Neural crest cell (in vitro differentiated cells): ENCODE results near the gene SUPT3H. TPM values are rescaled to one million over a fixed set of nuclear protein-coding genes. Genes with fewer than 3 reads are reported as not detected.
A peak's percentile ranks its signal among the peaks of the same experiment; 100 is the strongest.

Experiments
- DNase-seq: peaks from one replicate; pipeline ENCODE4 v3.0.0; 2021; ENCODE audit warnings: low read depth, mixed read lengths, low spot score
- H3K27ac Mint-ChIP-seq: one replicate; pipeline ENCODE4 v1.8.0; 2021; ENCODE audit warnings: mild to moderate bottlenecking, mixed read lengths; ENCODE audit not compliant: unreplicated experiment
- H3K27me3 Mint-ChIP-seq: 2 replicates; pipeline ENCODE4 v1.8.0; 2021; ENCODE audit warnings: low read depth, mild to moderate bottlenecking, mixed read lengths
- H3K36me3 Mint-ChIP-seq: 2 replicates; pipeline ENCODE4 v1.8.0; 2021; ENCODE audit warnings: low read depth, mild to moderate bottlenecking, mixed read lengths
- H3K4me1 Mint-ChIP-seq: 2 replicates; pipeline ENCODE4 v1.8.0; 2021; ENCODE audit warnings: mixed read lengths
- H3K4me3 Mint-ChIP-seq: one replicate; pipeline ENCODE4 v1.8.0; 2021; ENCODE audit warnings: mild to moderate bottlenecking, mixed read lengths
- H3K9me3 Mint-ChIP-seq: 2 replicates; pipeline ENCODE4 v1.8.0; 2021; ENCODE audit warnings: mixed read lengths
- total RNA-seq: library from RNA; stranded (reverse); gene quantifications from 2 replicates; pipeline ENCODE4 v1.2.1, GENCODE V29; 2021
- TF ChIP-seq, protein P1 (sequence below): fragments of 200-600 bp; sonication (generic); conservative IDR thresholded peaks from 2 replicates; pipeline ENCODE4 v1.5.0; 2021; ENCODE audit warnings: antibody characterized with exemption, mild to moderate bottlenecking

SUPT3H gene
- total RNA-seq, 1 donor from 2014 or later: 17.0 TPM

DNA sequence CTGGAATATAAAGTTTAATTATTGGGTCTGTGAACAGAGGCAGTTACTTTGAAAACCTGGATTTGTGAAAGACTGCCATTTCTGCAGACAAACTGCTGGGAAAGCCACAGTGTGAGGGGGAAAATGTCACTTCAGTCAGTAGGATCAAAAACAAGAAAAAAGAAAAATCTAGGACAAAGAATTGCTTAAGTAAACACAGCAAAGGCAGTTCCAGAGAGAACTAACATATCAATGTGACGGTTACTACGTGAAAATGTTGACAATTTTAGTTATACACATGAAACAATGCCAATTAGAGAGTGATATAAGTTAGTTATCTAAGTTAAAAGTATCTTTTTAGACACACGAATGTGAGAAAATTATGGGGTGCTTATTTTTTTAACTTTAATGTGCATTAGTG is 320.0 kb downstream of the SUPT3H start:
- Mint-ChIP-seq H3K9me3 (peaks cover 11% of the 10 kb centered on the region), H3K27ac (peak overlapping the region; percentile 35), H3K4me1 (peaks cover 5% of the 10 kb centered on the region), H3K36me3 (peaks cover 4% of the 10 kb centered on the region), H3K4me3 (no peak overlapping the region), H3K27me3 (no peaks in the 10 kb centered on the region)
- DNase-seq: no peak
- TF ChIP-seq, protein P1, sequence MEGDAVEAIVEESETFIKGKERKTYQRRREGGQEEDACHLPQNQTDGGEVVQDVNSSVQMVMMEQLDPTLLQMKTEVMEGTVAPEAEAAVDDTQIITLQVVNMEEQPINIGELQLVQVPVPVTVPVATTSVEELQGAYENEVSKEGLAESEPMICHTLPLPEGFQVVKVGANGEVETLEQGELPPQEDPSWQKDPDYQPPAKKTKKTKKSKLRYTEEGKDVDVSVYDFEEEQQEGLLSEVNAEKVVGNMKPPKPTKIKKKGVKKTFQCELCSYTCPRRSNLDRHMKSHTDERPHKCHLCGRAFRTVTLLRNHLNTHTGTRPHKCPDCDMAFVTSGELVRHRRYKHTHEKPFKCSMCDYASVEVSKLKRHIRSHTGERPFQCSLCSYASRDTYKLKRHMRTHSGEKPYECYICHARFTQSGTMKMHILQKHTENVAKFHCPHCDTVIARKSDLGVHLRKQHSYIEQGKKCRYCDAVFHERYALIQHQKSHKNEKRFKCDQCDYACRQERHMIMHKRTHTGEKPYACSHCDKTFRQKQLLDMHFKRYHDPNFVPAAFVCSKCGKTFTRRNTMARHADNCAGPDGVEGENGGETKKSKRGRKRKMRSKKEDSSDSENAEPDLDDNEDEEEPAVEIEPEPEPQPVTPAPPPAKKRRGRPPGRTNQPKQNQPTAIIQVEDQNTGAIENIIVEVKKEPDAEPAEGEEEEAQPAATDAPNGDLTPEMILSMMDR: no peak

DNA sequence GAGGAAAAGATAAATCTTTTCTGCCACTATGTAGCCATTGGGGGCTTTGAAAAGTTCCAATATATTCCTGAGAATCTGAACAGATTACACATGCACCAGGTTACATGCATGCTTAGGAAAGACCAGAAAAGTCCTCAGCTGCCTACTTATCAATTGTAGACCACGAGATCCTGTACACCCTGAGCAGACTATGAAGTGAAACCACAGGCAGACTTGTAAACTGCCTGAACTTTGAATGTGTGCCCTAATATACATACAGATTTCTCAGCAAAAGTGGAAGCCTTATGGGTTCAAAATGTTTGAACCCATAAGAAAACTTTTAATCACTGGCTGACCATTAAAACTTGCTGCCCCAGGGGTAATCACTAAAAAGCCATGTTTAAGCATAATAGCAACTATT is 323.1 kb downstream of the SUPT3H start:
- no peak for DNase-seq
- Mint-ChIP-seq H3K36me3 (no peaks in the 10 kb centered on the region), H3K9me3 (no peaks in the 10 kb centered on the region), H3K4me1 (peaks cover 9% of the 10 kb centered on the region), H3K27ac (no peak overlapping the region), H3K27me3 (no peaks in the 10 kb centered on the region), H3K4me3 (no peak overlapping the region)
- TF ChIP-seq, protein P1: no peak

DNA sequence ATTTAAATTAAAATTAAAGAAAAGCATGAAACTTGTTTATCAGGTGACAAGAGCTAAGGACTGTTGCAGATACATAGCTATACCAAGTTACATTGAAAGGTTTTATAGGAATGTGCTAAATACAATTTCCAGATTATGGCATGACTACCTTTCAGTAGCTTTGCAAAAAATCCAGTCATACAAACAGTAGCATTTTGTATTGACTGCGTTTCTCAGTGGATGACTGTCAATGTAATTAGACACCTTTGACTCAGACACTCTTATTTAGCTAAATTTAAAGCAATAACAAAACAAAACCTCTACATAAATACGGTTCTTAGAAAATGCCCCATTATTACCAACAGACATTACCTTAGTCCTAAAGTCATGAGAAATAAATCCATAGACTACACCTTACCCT is 325.4 kb downstream of the SUPT3H start:
- TF ChIP-seq, protein P1: no peak
- H3K27me3 Mint-ChIP-seq: no peaks in the 10 kb centered on the region
- H3K4me1 Mint-ChIP-seq: peaks cover 13% of the 10 kb centered on the region
- H3K36me3 Mint-ChIP-seq: peaks cover 3% of the 10 kb centered on the region
- no peak for DNase-seq
- no peak overlapping the region for H3K27ac Mint-ChIP-seq
- no peak overlapping the region for H3K4me3 Mint-ChIP-seq
- peaks cover 5% of the 10 kb centered on the region for H3K9me3 Mint-ChIP-seq

DNA sequence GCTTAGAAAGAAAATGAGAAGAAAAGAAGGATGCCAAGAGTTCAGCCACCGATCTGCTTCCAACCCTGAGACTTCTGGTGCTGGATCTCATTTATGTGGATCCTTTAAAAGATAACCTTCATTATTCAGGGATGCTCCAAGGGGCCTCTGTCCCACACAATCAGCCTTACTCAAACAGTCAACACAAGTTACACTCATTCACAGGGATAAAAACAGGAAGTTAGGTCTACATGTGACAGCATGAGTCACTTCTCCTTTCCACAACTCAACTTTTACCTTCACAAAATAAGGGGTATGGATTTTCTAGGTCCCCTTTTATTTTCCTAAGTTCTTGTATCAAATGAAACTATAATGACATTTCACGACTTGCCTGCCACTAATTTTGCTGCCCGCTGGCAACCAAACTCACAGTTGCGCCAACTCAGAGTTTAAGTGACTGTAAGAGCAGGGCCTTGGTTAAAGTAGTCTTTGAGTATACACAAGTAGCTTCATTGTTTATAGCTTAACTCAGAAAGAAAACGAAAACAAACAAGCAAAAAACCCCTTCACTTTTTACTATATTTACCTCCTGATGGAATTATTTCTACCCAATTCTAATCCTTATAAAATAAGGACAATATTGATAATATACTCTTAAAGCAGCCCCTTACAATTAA is 328.4 kb downstream of the SUPT3H start:
- H3K4me3 Mint-ChIP-seq: no peak overlapping the region
- DNase-seq: no peak
- peaks cover 14% of the 10 kb centered on the region for H3K4me1 Mint-ChIP-seq
- H3K9me3 Mint-ChIP-seq: peaks cover 5% of the 10 kb centered on the region
- no peaks in the 10 kb centered on the region for H3K27me3 Mint-ChIP-seq
- TF ChIP-seq, protein P1: no peak
- H3K27ac Mint-ChIP-seq: no peak overlapping the region
- peaks cover 3% of the 10 kb centered on the region for H3K36me3 Mint-ChIP-seq

DNA sequence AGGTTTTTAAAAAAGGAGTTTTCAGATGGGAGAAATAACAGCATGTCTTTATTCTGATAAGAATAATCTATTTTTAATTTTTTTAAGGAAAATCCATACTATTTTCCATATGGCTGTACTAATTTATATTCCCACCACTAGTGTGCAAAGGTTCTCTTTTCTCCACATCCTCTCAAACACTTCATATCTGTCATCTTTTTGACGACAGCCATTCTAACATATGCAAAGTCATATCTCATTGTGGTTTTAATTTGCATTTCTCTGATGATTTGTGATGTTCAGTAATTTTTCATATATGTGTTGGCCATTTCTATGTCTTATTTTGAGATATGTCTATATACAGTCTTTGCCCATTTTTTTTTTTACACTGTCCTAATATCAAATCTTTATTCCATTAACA is 330.2 kb downstream of the SUPT3H start:
- H3K4me3 Mint-ChIP-seq: no peak overlapping the region
- no peaks in the 10 kb centered on the region for H3K27me3 Mint-ChIP-seq
- H3K4me1 Mint-ChIP-seq: peaks cover 18% of the 10 kb centered on the region

More for the DNA sequence above, 330.2 kb downstream of the SUPT3H start:
- peaks cover 5% of the 10 kb centered on the region for H3K9me3 Mint-ChIP-seq
- TF ChIP-seq, protein P1: no peak
- peaks cover 3% of the 10 kb centered on the region for H3K36me3 Mint-ChIP-seq
- DNase-seq: no peak
- no peak overlapping the region for H3K27ac Mint-ChIP-seq
